ENCODE data around the gene TIAM2.

The TIAM2 gene

DNA sequence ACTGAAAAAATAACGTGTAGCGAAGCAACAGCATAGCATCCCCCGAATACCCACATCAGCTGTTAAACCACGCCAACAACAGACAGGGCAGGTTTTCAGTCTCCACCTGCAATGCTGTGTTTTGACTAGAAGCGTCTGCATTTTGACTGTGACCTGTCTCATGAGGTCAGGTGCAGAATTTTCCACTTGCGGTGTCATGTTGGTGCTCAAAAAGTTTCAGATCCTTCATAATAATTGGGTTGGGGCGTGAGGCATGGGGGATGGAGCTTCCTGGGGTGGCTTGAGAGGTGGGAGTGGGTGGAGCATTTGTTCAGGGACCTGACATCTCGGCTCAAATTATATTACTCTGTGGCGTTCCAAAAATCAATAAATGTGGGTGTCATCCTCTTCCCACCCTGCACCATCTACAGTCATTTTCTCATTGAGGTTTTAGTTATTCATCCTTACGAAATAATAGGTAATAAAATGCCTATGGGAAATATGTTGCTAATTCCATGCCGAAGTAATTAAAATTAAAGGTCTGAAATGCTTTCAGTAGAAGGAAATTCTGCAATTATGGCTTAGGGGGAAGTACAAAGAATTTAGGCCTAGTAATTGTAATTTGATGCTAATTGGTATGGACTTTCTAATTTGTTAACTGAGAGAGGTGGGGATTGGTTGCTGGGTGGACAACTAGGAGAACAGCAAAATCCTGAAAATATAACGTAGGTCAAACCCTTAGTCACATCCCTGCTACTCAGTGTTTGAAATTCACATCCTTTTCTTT, 81.0 kb downstream of the TIAM2 start:
- Histone ChIP-seq H3K4me1 (ENCODE audit: control insufficient read depth in 1 of 2, insufficient read depth in 1 of 2, low read depth in 1 of 2, low read length in 1 of 2) (no peaks in the 10 kb centered on the region), H3K27ac (no peak overlapping the region), H3K4me3 (ENCODE audit: low read depth in 1 of 2, low read length in 1 of 2) (no peak overlapping the region), H3K9me3 (no peaks in the 10 kb centered on the region), H3K27me3 (peaks cover 11% of the 10 kb centered on the region), H3K36me3 (no peaks in the 10 kb centered on the region)
- TF ChIP-seq, protein P1, sequence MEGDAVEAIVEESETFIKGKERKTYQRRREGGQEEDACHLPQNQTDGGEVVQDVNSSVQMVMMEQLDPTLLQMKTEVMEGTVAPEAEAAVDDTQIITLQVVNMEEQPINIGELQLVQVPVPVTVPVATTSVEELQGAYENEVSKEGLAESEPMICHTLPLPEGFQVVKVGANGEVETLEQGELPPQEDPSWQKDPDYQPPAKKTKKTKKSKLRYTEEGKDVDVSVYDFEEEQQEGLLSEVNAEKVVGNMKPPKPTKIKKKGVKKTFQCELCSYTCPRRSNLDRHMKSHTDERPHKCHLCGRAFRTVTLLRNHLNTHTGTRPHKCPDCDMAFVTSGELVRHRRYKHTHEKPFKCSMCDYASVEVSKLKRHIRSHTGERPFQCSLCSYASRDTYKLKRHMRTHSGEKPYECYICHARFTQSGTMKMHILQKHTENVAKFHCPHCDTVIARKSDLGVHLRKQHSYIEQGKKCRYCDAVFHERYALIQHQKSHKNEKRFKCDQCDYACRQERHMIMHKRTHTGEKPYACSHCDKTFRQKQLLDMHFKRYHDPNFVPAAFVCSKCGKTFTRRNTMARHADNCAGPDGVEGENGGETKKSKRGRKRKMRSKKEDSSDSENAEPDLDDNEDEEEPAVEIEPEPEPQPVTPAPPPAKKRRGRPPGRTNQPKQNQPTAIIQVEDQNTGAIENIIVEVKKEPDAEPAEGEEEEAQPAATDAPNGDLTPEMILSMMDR (IDR thresholded peaks at IDR 0.05), result no peak

DNA sequence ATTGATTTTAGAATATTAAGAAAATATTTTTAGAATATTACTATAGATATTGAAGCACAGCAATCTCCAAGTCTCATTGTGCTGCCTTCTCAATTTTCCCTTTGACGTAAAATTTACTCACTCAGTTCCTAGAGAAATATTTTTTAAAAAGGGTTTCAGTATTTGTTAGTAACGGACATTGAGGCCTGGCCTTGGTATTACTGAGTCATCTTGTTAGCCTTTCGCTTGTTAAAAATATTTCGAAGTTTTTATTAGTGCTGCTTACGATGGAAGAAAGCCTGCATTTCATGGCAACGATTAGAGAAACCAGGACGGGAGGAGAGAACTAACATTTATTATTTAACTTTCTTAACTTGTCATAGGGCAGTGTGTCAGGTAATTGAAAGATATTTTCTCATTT, 82.2 kb downstream of the TIAM2 start:
- Histone ChIP-seq H3K9me3 (no peaks in the 10 kb centered on the region), H3K36me3 (no peaks in the 10 kb centered on the region), H3K27ac (no peak overlapping the region), H3K4me1 (ENCODE audit: control insufficient read depth in 1 of 2, insufficient read depth in 1 of 2, low read depth in 1 of 2, low read length in 1 of 2) (no peaks in the 10 kb centered on the region), H3K27me3 (peaks cover 11% of the 10 kb centered on the region), H3K4me3 (ENCODE audit: low read depth in 1 of 2, low read length in 1 of 2) (no peak overlapping the region)
- TF ChIP-seq, protein P1 (IDR thresholded peaks at IDR 0.05), result no peak

DNA sequence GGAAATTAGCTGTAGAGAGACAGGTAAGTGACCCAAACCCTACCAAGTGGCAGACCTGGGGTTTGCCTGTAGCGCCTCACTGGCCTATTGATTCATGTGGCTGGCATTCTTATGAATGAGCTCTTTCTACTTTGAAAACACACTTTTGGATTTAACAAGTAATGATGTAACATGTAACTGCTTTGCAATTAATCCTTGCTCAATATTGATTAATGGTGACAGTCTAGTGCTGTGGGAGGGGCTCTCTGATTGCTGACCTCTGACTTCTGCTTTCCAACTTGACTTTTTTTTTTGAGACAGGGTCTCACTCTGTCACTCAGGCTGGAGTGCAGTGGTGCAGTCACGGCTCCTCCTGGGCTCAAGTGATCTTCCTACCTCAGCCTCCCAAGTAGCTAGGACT, 82.7 kb downstream of the TIAM2 start:
- TF ChIP-seq, protein P1 (IDR thresholded peaks at IDR 0.05), result no peak
- no peak overlapping the region for H3K4me3 ChIP-seq (ENCODE audit: low read depth in 1 of 2, low read length in 1 of 2)

DNA sequence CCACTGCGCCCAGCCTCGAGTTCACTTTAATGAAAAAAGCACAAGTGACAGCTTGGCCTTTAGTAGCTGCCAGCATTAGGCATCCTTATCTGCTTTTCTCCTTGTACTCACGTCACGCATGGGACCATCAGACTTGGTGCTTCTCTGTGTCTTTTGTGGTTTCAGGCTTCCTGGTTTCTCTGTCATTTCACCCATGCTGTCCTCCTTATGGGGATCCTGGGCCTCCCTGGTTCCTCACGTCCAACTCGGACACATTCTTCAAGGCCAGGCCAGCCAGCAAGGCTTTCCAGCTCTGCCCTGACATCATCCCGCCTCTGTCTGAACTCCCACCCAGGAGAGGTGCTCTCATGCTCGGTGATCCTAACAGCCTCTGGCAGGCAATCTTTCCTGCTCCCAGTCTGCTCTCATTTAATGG, 83.2 kb downstream of the TIAM2 start:
- Histone ChIP-seq H3K4me3 (ENCODE audit: low read depth in 1 of 2, low read length in 1 of 2) (no peak overlapping the region), H3K4me1 (ENCODE audit: control insufficient read depth in 1 of 2, insufficient read depth in 1 of 2, low read depth in 1 of 2, low read length in 1 of 2) (no peaks in the 10 kb centered on the region), H3K36me3 (no peaks in the 10 kb centered on the region), H3K9me3 (no peaks in the 10 kb centered on the region), H3K27ac (no peak overlapping the region), H3K27me3 (peaks cover 11% of the 10 kb centered on the region)
- TF ChIP-seq, protein P1 (IDR thresholded peaks at IDR 0.05), result no peak

More for the DNA sequence above, 82.7 kb downstream of the TIAM2 start:
- Histone ChIP-seq H3K9me3 (no peaks in the 10 kb centered on the region), H3K36me3 (no peaks in the 10 kb centered on the region), H3K27ac (no peak overlapping the region), H3K27me3 (peaks cover 11% of the 10 kb centered on the region), H3K4me1 (ENCODE audit: control insufficient read depth in 1 of 2, insufficient read depth in 1 of 2, low read depth in 1 of 2, low read length in 1 of 2) (no peaks in the 10 kb centered on the region)

DNA sequence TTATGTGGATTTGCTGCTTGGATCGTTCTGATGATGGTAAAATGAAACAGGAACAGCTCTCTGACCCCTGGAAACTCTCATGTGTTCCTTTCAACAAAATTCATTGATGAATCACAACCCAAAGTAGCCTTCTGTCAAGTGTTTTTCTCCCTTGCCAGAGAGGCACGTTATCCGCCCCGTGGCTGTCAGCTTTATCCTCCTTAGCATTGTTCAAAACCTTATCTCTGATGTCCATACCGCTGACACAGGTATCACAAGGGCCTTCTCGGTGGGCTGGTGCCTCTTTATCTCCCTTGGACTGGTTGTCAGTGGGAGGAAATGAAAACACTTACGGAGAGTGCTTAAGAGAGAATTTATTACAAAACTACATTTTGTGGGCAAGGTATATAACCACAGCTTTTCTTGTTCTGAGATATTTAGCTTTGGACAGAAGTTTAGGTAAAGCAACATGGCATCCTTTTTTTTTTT, 84.9 kb downstream of the TIAM2 start:
- no peaks in the 10 kb centered on the region for H3K4me1 ChIP-seq (ENCODE audit: control insufficient read depth in 1 of 2, insufficient read depth in 1 of 2, low read depth in 1 of 2, low read length in 1 of 2)
- peaks cover 11% of the 10 kb centered on the region for H3K27me3 ChIP-seq
- TF ChIP-seq, protein P1 (IDR thresholded peaks at IDR 0.05), result no peak
- no peaks in the 10 kb centered on the region for H3K36me3 ChIP-seq
- H3K9me3 ChIP-seq, result no peaks in the 10 kb centered on the region
- H3K4me3 ChIP-seq (ENCODE audit: low read depth in 1 of 2, low read length in 1 of 2), result no peak overlapping the region
- H3K27ac ChIP-seq, result no peak overlapping the region

Measured in neutrophil (primary cell).